ENCODE data around the gene IGF2BP2.

The IGF2BP2 gene

GRCh38 chr3:185796431-185797107 is 28.3 kb downstream of the IGF2BP2 start:
- no peak for TF ChIP-seq SPI1 (IDR thresholded peaks at IDR 0.05; ENCODE audit: borderline replicate concordance, low read depth)
- no peak for TF ChIP-seq CTCF (IDR thresholded peaks at IDR 0.05; ENCODE audit: insufficient read depth, low read length)
- no peak for TF ChIP-seq GABPA (IDR thresholded peaks at IDR 0.05; ENCODE audit: low read depth)
- TF ChIP-seq REST (IDR thresholded peaks at IDR 0.05; ENCODE audit: insufficient replicate concordance, low read depth), result no peak
- TF ChIP-seq POLR2AphosphoS5 (IDR thresholded peaks at IDR 0.05; ENCODE audit: low read depth), result no peak
- H3K4me3 ChIP-seq (replicated peaks; ENCODE audit: insufficient read depth, low read length), result no peak overlapping the region
- no peak overlapping the region for H3K27ac ChIP-seq (replicated peaks)
- no peak for DNase-seq (ENCODE audit: low read depth in 1 of 2, low spot score in 1 of 2)
- no peaks in the 10 kb centered on the region for H3K27me3 ChIP-seq (ENCODE audit: insufficient read depth, poor library complexity, severe bottlenecking)

GRCh38 chr3:185793381-185793780 is 31.5 kb downstream of the IGF2BP2 start:
- Histone ChIP-seq H3K4me3 (replicated peaks; ENCODE audit: insufficient read depth, low read length) (no peak overlapping the region), H3K27ac (replicated peaks) (no peak overlapping the region), H3K27me3 (ENCODE audit: insufficient read depth, poor library complexity, severe bottlenecking) (no peaks in the 10 kb centered on the region)
- TF ChIP-seq GABPA (IDR thresholded peaks at IDR 0.05; ENCODE audit: low read depth) (no peak), SPI1 (IDR thresholded peaks at IDR 0.05; ENCODE audit: borderline replicate concordance, low read depth) (no peak), CTCF (IDR thresholded peaks at IDR 0.05; ENCODE audit: insufficient read depth, low read length) (no peak), REST (IDR thresholded peaks at IDR 0.05; ENCODE audit: insufficient replicate concordance, low read depth) (no peak), POLR2AphosphoS5 (IDR thresholded peaks at IDR 0.05; ENCODE audit: low read depth) (no peak)
- DNase-seq (ENCODE audit: low read depth in 1 of 2, low spot score in 1 of 2), result no peak

GRCh38 chr3:185792955-185793354 is 31.9 kb downstream of the IGF2BP2 start:
- no peak for DNase-seq (ENCODE audit: low read depth in 1 of 2, low spot score in 1 of 2)
- Histone ChIP-seq H3K4me3 (replicated peaks; ENCODE audit: insufficient read depth, low read length) (no peak overlapping the region), H3K27me3 (ENCODE audit: insufficient read depth, poor library complexity, severe bottlenecking) (peaks cover 1% of the 10 kb centered on the region), H3K27ac (replicated peaks) (no peak overlapping the region)
- TF ChIP-seq POLR2AphosphoS5 (IDR thresholded peaks at IDR 0.05; ENCODE audit: low read depth) (no peak), SPI1 (IDR thresholded peaks at IDR 0.05; ENCODE audit: borderline replicate concordance, low read depth) (no peak), CTCF (IDR thresholded peaks at IDR 0.05; ENCODE audit: insufficient read depth, low read length) (no peak), REST (IDR thresholded peaks at IDR 0.05; ENCODE audit: insufficient replicate concordance, low read depth) (no peak), GABPA (IDR thresholded peaks at IDR 0.05; ENCODE audit: low read depth) (no peak)

Measured in HL-60 (cell line).